Measurements from ENCODE around the gene SRSF8. TPM values are rescaled to one million over a fixed set of nuclear protein-coding genes. Genes with fewer than 3 reads are reported as not detected.

The SRSF8 gene
- total and polyA plus RNA-seq, 2 donors (not counting 3 experiments of a cell fraction or from before 2014, with no cell fraction given) = 21.9 to 31.3 TPM

GRCh38 chr11:95095858-95096587 lies 29.3 kb downstream of the SRSF8 start:
- Histone ChIP-seq H3K9ac (replicated peaks; ENCODE audit: extremely low read depth, insufficient read depth, low read length) (no peak overlapping the region), H3K9me1 (replicated peaks; ENCODE audit: control insufficient read depth, extremely low read depth, insufficient read depth, low read length) (no peaks in the 10 kb centered on the region), H3K4me2 (ENCODE audit: insufficient read depth, low read length) (peak overlapping the region; percentile 59), H3K36me3 (ENCODE audit: control insufficient read depth in 2 of 2, extremely low read depth in 1 of 2, insufficient read depth in 2 of 2, low read length in 2 of 2) (no peaks in the 10 kb centered on the region), H3K27ac (ENCODE audit: insufficient read depth, low read depth, low read length) (no peak overlapping the region), H3K27me3 (ENCODE audit: control insufficient read depth in 2 of 2, insufficient read depth in 2 of 2, low read length in 2 of 2) (no peaks in the 10 kb centered on the region), H2AFZ (ENCODE audit: low read depth, low read length) (no peak overlapping the region), H3K4me1 (ENCODE audit: control insufficient read depth, extremely low read depth, insufficient read depth, low read length) (peaks cover 14% of the 10 kb centered on the region), H3K79me2 (ENCODE audit: control insufficient read depth, insufficient read depth, low read length) (no peaks in the 10 kb centered on the region), H4K20me1 (replicated peaks; ENCODE audit: control insufficient read depth, extremely low read depth, insufficient read depth, low read length) (no peaks in the 10 kb centered on the region), H3K4me3 (replicated peaks in 1 of 3; ENCODE audit: insufficient read depth in 1 of 3, low read depth in 1 of 3, low read length in 3 of 3) (no peak overlapping the region), H3K9me3 (replicated peaks; ENCODE audit: control insufficient read depth, insufficient read depth, low read length) (no peaks in the 10 kb centered on the region)
- no TSS peak for BruUV-seq (replicated peaks)
- ChIA-PET CTCF (interaction anchor here (0.7 to 8.8 kb wide), 8 partner anchors 11 to 56 kb away, joined by 3 to 91 read pairs (median 4); partner anchors contain the start of gene SRSF8), POLR2A (no interaction called here)
- intact Hi-C loops (cut with micrococcal nuclease) = no loop called here
- DNase-seq (ENCODE audit: low read depth, low spot score) (peak; percentile 40), FAIRE-seq (peak; percentile 85)
- peak; percentile 16 for TF ChIP-seq GATA2 (IDR thresholded peaks at IDR 0.05; ENCODE audit: insufficient read depth, insufficient read length, low read depth, low read length)
- peak; percentile 83 for TF ChIP-seq FOS (IDR thresholded peaks at IDR 0.05; ENCODE audit: borderline replicate concordance, insufficient read depth, low read length)
- TF ChIP-seq EZH2 (IDR thresholded peaks at IDR 0.05; ENCODE audit: borderline replicate concordance, low read depth, low read length, severe bottlenecking) = no peak
- dilution Hi-C loops (cut with MboI; ENCODE audit: extremely low pct_ligation_motif_present, low sequenced_read_pairs) = no loop called here

DNA sequence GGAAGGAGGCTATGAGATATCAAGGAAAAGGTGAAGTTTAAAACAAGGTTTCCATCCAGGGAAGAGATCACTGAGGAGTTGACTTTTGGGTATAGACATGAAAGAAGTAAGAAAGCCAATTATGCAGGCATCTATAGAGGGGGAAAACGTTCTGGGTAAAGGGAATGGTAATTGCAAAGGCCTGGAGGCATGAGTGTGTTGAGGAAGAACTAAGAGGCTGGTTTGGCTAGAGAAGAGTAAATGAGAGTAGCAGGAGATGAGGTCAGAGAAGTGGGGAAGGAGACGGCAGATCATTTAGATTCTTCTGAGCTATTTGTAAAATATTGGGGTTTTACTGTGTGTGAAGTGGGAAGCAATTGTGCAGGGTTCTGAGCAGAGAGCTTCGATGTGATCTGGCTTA lies 30.5 kb downstream of the SRSF8 start:
- FAIRE-seq = no peak
- no peak overlapping the region for H3K4me3 ChIP-seq (replicated peaks in 1 of 3; ENCODE audit: insufficient read depth in 1 of 3, low read depth in 1 of 3, low read length in 3 of 3)
- TF ChIP-seq EZH2 (IDR thresholded peaks at IDR 0.05; ENCODE audit: borderline replicate concordance, low read depth, low read length, severe bottlenecking) (no peak), GATA2 (IDR thresholded peaks at IDR 0.05; ENCODE audit: insufficient read depth, insufficient read length, low read depth, low read length) (no peak), POLR2AphosphoS5 (IDR thresholded peaks at IDR 0.05; ENCODE audit: insufficient read depth, low read depth, low read length) (no peak), JUN (IDR thresholded peaks at IDR 0.05; ENCODE audit: borderline replicate concordance, insufficient read depth, insufficient read length, low read depth) (no peak), MYC (IDR thresholded peaks at IDR 0.05; ENCODE audit: low read depth, low read length) (no peak), POLR2A (IDR thresholded peaks at IDR 0.05; ENCODE audit: low read depth, low read length) (no peak), MAX (IDR thresholded peaks at IDR 0.05; ENCODE audit: insufficient read depth, insufficient read length) (no peak), FOS (IDR thresholded peaks at IDR 0.05; ENCODE audit: borderline replicate concordance, insufficient read depth, low read length) (no peak)
- TF ChIP-seq, protein P1, sequence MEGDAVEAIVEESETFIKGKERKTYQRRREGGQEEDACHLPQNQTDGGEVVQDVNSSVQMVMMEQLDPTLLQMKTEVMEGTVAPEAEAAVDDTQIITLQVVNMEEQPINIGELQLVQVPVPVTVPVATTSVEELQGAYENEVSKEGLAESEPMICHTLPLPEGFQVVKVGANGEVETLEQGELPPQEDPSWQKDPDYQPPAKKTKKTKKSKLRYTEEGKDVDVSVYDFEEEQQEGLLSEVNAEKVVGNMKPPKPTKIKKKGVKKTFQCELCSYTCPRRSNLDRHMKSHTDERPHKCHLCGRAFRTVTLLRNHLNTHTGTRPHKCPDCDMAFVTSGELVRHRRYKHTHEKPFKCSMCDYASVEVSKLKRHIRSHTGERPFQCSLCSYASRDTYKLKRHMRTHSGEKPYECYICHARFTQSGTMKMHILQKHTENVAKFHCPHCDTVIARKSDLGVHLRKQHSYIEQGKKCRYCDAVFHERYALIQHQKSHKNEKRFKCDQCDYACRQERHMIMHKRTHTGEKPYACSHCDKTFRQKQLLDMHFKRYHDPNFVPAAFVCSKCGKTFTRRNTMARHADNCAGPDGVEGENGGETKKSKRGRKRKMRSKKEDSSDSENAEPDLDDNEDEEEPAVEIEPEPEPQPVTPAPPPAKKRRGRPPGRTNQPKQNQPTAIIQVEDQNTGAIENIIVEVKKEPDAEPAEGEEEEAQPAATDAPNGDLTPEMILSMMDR (IDR thresholded peaks at IDR 0.05; ENCODE audit: extremely low read depth in 1 of 2, insufficient read depth in 1 of 2, low read depth in 1 of 2, low read length in 2 of 2) = no peak
- ChIA-PET CTCF (no interaction called here), POLR2A (no interaction called here)
- intact Hi-C loops (cut with micrococcal nuclease) = no loop called here
- H3K9me3 ChIP-seq (replicated peaks; ENCODE audit: control insufficient read depth, insufficient read depth, low read length) = no peaks in the 10 kb centered on the region
- no peaks in the 10 kb centered on the region for H3K79me2 ChIP-seq (ENCODE audit: control insufficient read depth, insufficient read depth, low read length)
- BruUV-seq (replicated peaks) = no TSS peak
- no peaks in the 10 kb centered on the region for H4K20me1 ChIP-seq (replicated peaks; ENCODE audit: control insufficient read depth, extremely low read depth, insufficient read depth, low read length)
- dilution Hi-C loops (cut with MboI; ENCODE audit: extremely low pct_ligation_motif_present, low sequenced_read_pairs) = no loop called here
- no peak overlapping the region for H3K4me2 ChIP-seq (ENCODE audit: insufficient read depth, low read length)
- H3K36me3 ChIP-seq (ENCODE audit: control insufficient read depth in 2 of 2, extremely low read depth in 1 of 2, insufficient read depth in 2 of 2, low read length in 2 of 2) = no peaks in the 10 kb centered on the region
- DNase-seq (ENCODE audit: low read depth, low spot score) = no peak
- H3K9me1 ChIP-seq (replicated peaks; ENCODE audit: control insufficient read depth, extremely low read depth, insufficient read depth, low read length) = no peaks in the 10 kb centered on the region
- H3K27me3 ChIP-seq (ENCODE audit: control insufficient read depth in 2 of 2, insufficient read depth in 2 of 2, low read length in 2 of 2) = no peaks in the 10 kb centered on the region
- no peak overlapping the region for H2AFZ ChIP-seq (ENCODE audit: low read depth, low read length)
- H3K9ac ChIP-seq (replicated peaks; ENCODE audit: extremely low read depth, insufficient read depth, low read length) = no peak overlapping the region
- no peak overlapping the region for H3K27ac ChIP-seq (ENCODE audit: insufficient read depth, low read depth, low read length)
- H3K4me1 ChIP-seq (ENCODE audit: control insufficient read depth, extremely low read depth, insufficient read depth, low read length) = peaks cover 14% of the 10 kb centered on the region
